Liver (tissue), 10 donors: ENCODE data around the gene TM9SF1. TPM values are rescaled to one million over a fixed set of nuclear protein-coding genes. Genes with fewer than 3 reads are reported as not detected.

Experiments used
- DNase-seq: peaks from one replicate; pipeline ENCODE4 v3.0.0-alpha.2; 2017; ENCODE audit warnings: low spot score
- H3K27ac ChIP-seq, 2 donors: one replicate each; pipeline ENCODE4 v1.7.0; 2013; ENCODE audit warnings: inconsistent platforms in 2 of 2, low read length in 2 of 2, control low read depth in 1 of 2, low read depth in 1 of 2, mild to moderate bottlenecking in 1 of 2
- H3K27me3 ChIP-seq, 4 donors: one replicate each; pipeline versions ENCODE4 v1.6.1 to v1.7.0; 2013; ENCODE audit warnings: low read length in 3 of 4, inconsistent platforms in 1 of 4, mild to moderate bottlenecking in 1 of 4, moderate library complexity in 1 of 4; ENCODE audit not compliant: control insufficient read depth in 4 of 4, insufficient read depth in 4 of 4
- H3K36me3 ChIP-seq, 4 donors: one replicate each; pipeline versions ENCODE4 v1.6.1 to v1.7.0; 2013; ENCODE audit warnings: low read length in 3 of 4, mild to moderate bottlenecking in 3 of 4, low read depth in 1 of 4, moderate library complexity in 1 of 4; ENCODE audit not compliant: control insufficient read depth in 4 of 4, insufficient read depth in 3 of 4
- H3K4me1 ChIP-seq, 4 donors: one replicate each; pipeline versions ENCODE4 v1.6.1 to v1.7.0; 2013; ENCODE audit warnings: low read length in 3 of 4, mild to moderate bottlenecking in 3 of 4, moderate library complexity in 1 of 4; ENCODE audit not compliant: control insufficient read depth in 4 of 4, insufficient read depth in 4 of 4
- H3K4me3 ChIP-seq, 3 donors: one replicate each; pipeline versions ENCODE4 v1.6.1 to v1.7.0; 2013; ENCODE audit warnings: low read length in 3 of 3, control low read depth in 1 of 3, low read depth in 1 of 3, mild to moderate bottlenecking in 1 of 3
- H3K9ac ChIP-seq, 2 donors: one replicate each; pipeline ENCODE4 v1.7.0; 2013; ENCODE audit warnings: low read length in 2 of 2, mild to moderate bottlenecking in 2 of 2, moderate library complexity in 2 of 2, control low read depth in 1 of 2, low read depth in 1 of 2
- H3K9me3 ChIP-seq, 4 donors: one replicate each; pipeline versions ENCODE4 v1.6.1 to v1.7.0; 2013; ENCODE audit warnings: low read length in 3 of 4; ENCODE audit not compliant: control insufficient read depth in 4 of 4
- ATF3 ChIP-seq: IDR thresholded peaks from 2 replicates; pipeline ENCODE4 v1.6.1; 2016; ENCODE audit warnings: antibody characterized with exemption
- EGR1 ChIP-seq, 2 donors: IDR thresholded peaks; 2 replicates each; pipeline ENCODE4 v1.6.1; 2016 to 2018; ENCODE audit warnings: antibody characterized with exemption in 2 of 2, low read depth in 2 of 2
- JUND ChIP-seq, 2 donors: IDR thresholded peaks; 2 replicates each; pipeline ENCODE4 v1.6.1; 2016; ENCODE audit warnings: antibody characterized with exemption in 2 of 2
- REST ChIP-seq: IDR thresholded peaks from 2 replicates; pipeline ENCODE4 v1.6.1; 2016; ENCODE audit warnings: antibody characterized with exemption, mild to moderate bottlenecking
- WGBS: extraction: QIAGEN DNeasy Blood & Tissue Kit; methylation state at CpG from one replicate; pipeline ENCODE4 v1.1.7; 2013; 5-methylcytosine and 5-hydroxymethylcytosine counted together
- polyA plus RNA-seq, 2 donors: library from polyadenylated mRNA; stranded (reverse) in 1 of 2; unstranded in 1 of 2; fragments of 200-250 nt in 1 of 2; fragments of >200 nt in 1 of 2; fragmentation: Nextera tagmentation in 1 of 2; extraction: Ambion mirVana in 1 of 2; gene quantifications; one replicate each; pipeline versions ENCODE4 v1.2.1 to v1.2.3, GENCODE V29; 2013 to 2015
- small RNA-seq: library from RNA; depleted of rRNA; stranded (forward); fragments of <200 nt; gene quantifications from one replicate; pipeline ENCODE3, GENCODE V24; 2014
- total RNA-seq, 2 donors: library from RNA; depleted of rRNA; stranded (reverse); fragments of >200 nt; gene quantifications; one replicate each; pipeline ENCODE4 v1.2.3, GENCODE V29; 2014
- donor health status: healthy.
- donor health status: healthy.
- donor health status: healthy.
- donor health status: healthy.
- donor health status: healthy.

The TM9SF1 gene
- total and polyA plus RNA-seq, 4 donors, result 27.5 to 76.2 (median 38.5) TPM

- H3K4me3 ChIP-seq, result no peak overlapping the region
- H3K36me3 ChIP-seq, result peaks cover 6 to 24% (median 18%) of the 10 kb centered on the region in 4 donors
- no peak overlapping the region for H3K27ac ChIP-seq
- TF ChIP-seq ATF3 (no peak), REST (no peak), JUND (IDR thresholded peaks at IDR 0.05) (no peak), EGR1 (IDR thresholded peaks at IDR 0.05; ENCODE audit: low read depth in 2 of 2) (no peak)
- H3K9me3 ChIP-seq, result no peaks in the 10 kb centered on the region
- H3K27me3 ChIP-seq, result no peaks in the 10 kb centered on the region
- H3K9ac ChIP-seq, result no peak overlapping the region
- DNase-seq, result no peak
- H3K4me1 ChIP-seq, result peaks cover 4 to 49% (median 36%) of the 10 kb centered on the region in 4 donors
- 91% methylated on average over 9 of the region's 9 CpGs for WGBS
Observed at GRCh38 chr14:24139272-24139934, 55.8 kb downstream of the TM9SF1 start.

Small RNAs within 50 kb of the gene (small RNA-seq; reads per million reads assigned to genes)
- not detected for gene AL136295.4
- gene CHMP4A, result not detected
- gene IPO4, result not detected
- gene IRF9, result 0.09 reads per million
- gene MDP1, result not detected
- 0.07 reads per million for gene RNA5SP383

Other genes with a start within 250 kb of the TM9SF1 start
Only the 30 nearest of the 35 such genes appear.
- under 1 TPM; 0.05 to 0.17 TPM for gene CARMIL3, start 143.4 kb downstream of the TM9SF1 start, total RNA-seq
- gene CARMIL3, start 143.4 kb downstream of the TM9SF1 start, polyA plus RNA-seq, result under 1 TPM; 0.17 TPM
- gene CPNE6, start 123.9 kb downstream of the TM9SF1 start, total RNA-seq, result not detected
- gene CPNE6, start 123.9 kb downstream of the TM9SF1 start, polyA plus RNA-seq, result under 1 TPM; 0.05 to 0.17 TPM
- gene PCK2, start 101.1 kb downstream of the TM9SF1 start, total RNA-seq, result 100 to 1,000 TPM in 1 of 2 donors, 10 to 100 TPM in 1; 39.8 to 205 TPM
- gene PCK2, start 101.1 kb downstream of the TM9SF1 start, polyA plus RNA-seq, result 100 to 1,000 TPM; 236 to 250 TPM
- gene DCAF11, start 80.7 kb downstream of the TM9SF1 start, total RNA-seq, result 100 to 1,000 TPM; 215 to 312 TPM
- 100 to 1,000 TPM in 1 of 2 donors, 10 to 100 TPM in 1; 30.1 to 119 TPM for gene DCAF11, start 80.7 kb downstream of the TM9SF1 start, polyA plus RNA-seq
- gene NRL, start 80.5 kb downstream of the TM9SF1 start, total RNA-seq, result 1 to 10 TPM; 2.7 to 3.2 TPM
- gene NRL, start 80.5 kb downstream of the TM9SF1 start, polyA plus RNA-seq, result 1 to 10 TPM; 1.5 to 2.9 TPM
- gene FITM1, start 64.8 kb downstream of the TM9SF1 start, total RNA-seq, result 1 to 10 TPM; 1.7 to 6.4 TPM
- 10 to 100 TPM; 11.9 to 16.1 TPM for gene FITM1, start 64.8 kb downstream of the TM9SF1 start, polyA plus RNA-seq
- gene PSME1, start 59.2 kb downstream of the TM9SF1 start, total RNA-seq, result 10 to 100 TPM; 63.3 to 71.9 TPM
- 100 to 1,000 TPM; 131 to 237 TPM for gene PSME1, start 59.2 kb downstream of the TM9SF1 start, polyA plus RNA-seq
- 10 to 100 TPM in 1 of 2 donors, 1 to 10 TPM in 1; 8.6 to 10.5 TPM for gene EMC9, start 53.9 kb downstream of the TM9SF1 start, total RNA-seq
- gene EMC9, start 53.9 kb downstream of the TM9SF1 start, polyA plus RNA-seq, result 10 to 100 TPM; 16.2 to 17.8 TPM
- gene PSME2, start 48.8 kb downstream of the TM9SF1 start, total RNA-seq, result 10 to 100 TPM; 56.9 to 62.3 TPM
- gene PSME2, start 48.8 kb downstream of the TM9SF1 start, polyA plus RNA-seq, result 100 to 1,000 TPM; 123 to 247 TPM
- gene RNF31, start 47.9 kb downstream of the TM9SF1 start, total RNA-seq, result 10 to 100 TPM; 16.3 to 36.0 TPM
- gene RNF31, start 47.9 kb downstream of the TM9SF1 start, polyA plus RNA-seq, result 10 to 100 TPM; 20.3 to 21.6 TPM
- 10 to 100 TPM; 44.2 to 57.8 TPM for gene IRF9, start 34.2 kb downstream of the TM9SF1 start, total RNA-seq
- gene IRF9, start 34.2 kb downstream of the TM9SF1 start, polyA plus RNA-seq, result 10 to 100 TPM; 37.9 to 60.9 TPM
- gene REC8, start 23.4 kb downstream of the TM9SF1 start, total RNA-seq, result 1 to 10 TPM; 3.8 to 4.7 TPM
- gene REC8, start 23.4 kb downstream of the TM9SF1 start, polyA plus RNA-seq, result 1 to 10 TPM; 2.3 to 3.8 TPM
- 10 to 100 TPM; 16.3 to 29.8 TPM for gene IPO4, start 6.6 kb downstream of the TM9SF1 start, total RNA-seq
- 10 to 100 TPM; 13.6 to 32.9 TPM for gene IPO4, start 6.6 kb downstream of the TM9SF1 start, polyA plus RNA-seq
- gene TSSK4, start 10.3 kb upstream of the TM9SF1 start, total RNA-seq, result under 1 TPM in 1 of 2 donors, not detected in 1; 0.33 TPM
- under 1 TPM in 1 of 2 donors, not detected in 1; 0.25 TPM for gene TSSK4, start 10.3 kb upstream of the TM9SF1 start, polyA plus RNA-seq
- gene CHMP4A, start 18.0 kb upstream of the TM9SF1 start, total RNA-seq, result 10 to 100 TPM; 14.6 to 19.6 TPM
- gene CHMP4A, start 18.0 kb upstream of the TM9SF1 start, polyA plus RNA-seq, result 10 to 100 TPM; 36.3 to 38.7 TPM
- gene MDP1, start 20.6 kb upstream of the TM9SF1 start, total RNA-seq, result 1 to 10 TPM; 3.2 to 6.6 TPM
- gene MDP1, start 20.6 kb upstream of the TM9SF1 start, polyA plus RNA-seq, result 10 to 100 TPM in 1 of 2 donors, 1 to 10 TPM in 1; 7.4 to 13.4 TPM
- gene NEDD8, start 36.9 kb upstream of the TM9SF1 start, total RNA-seq, result 10 to 100 TPM; 32.3 to 49.3 TPM
- gene NEDD8, start 36.9 kb upstream of the TM9SF1 start, polyA plus RNA-seq, result 100 to 1,000 TPM; 107 to 136 TPM
- gene GMPR2, start 37.5 kb upstream of the TM9SF1 start, total RNA-seq, result 10 to 100 TPM; 28.6 to 29.8 TPM
- gene GMPR2, start 37.5 kb upstream of the TM9SF1 start, polyA plus RNA-seq, result 10 to 100 TPM; 34.9 to 42.7 TPM
- 10 to 100 TPM; 23.5 to 25.1 TPM for gene TINF2, start 47.2 kb upstream of the TM9SF1 start, total RNA-seq
- 10 to 100 TPM; 14.4 to 24.3 TPM for gene TINF2, start 47.2 kb upstream of the TM9SF1 start, polyA plus RNA-seq
- gene TGM1, start 67.7 kb upstream of the TM9SF1 start, total RNA-seq, result 1 to 10 TPM; 1.1 to 1.5 TPM
- under 1 TPM; 0.28 to 0.39 TPM for gene TGM1, start 67.7 kb upstream of the TM9SF1 start, polyA plus RNA-seq
- 10 to 100 TPM in 1 of 2 donors, 1 to 10 TPM in 1; 7.5 to 19.7 TPM for gene RABGGTA, start 76.2 kb upstream of the TM9SF1 start, total RNA-seq
- gene RABGGTA, start 76.2 kb upstream of the TM9SF1 start, polyA plus RNA-seq, result 10 to 100 TPM; 11.7 to 14.7 TPM
- 10 to 100 TPM; 30.3 to 84.9 TPM for gene DHRS1, start 104.3 kb upstream of the TM9SF1 start, total RNA-seq
- gene DHRS1, start 104.3 kb upstream of the TM9SF1 start, polyA plus RNA-seq, result 10 to 100 TPM; 40.3 to 60.1 TPM
- gene NOP9, start 104.4 kb upstream of the TM9SF1 start, total RNA-seq, result 10 to 100 TPM; 12.3 to 18.2 TPM
- gene NOP9, start 104.4 kb upstream of the TM9SF1 start, polyA plus RNA-seq, result 1 to 10 TPM; 3.8 to 7.1 TPM
- gene CIDEB, start 112.5 kb upstream of the TM9SF1 start, total RNA-seq, result 100 to 1,000 TPM in 1 of 2 donors, 10 to 100 TPM in 1; 32.1 to 142 TPM
- 100 to 1,000 TPM; 176 to 312 TPM for gene CIDEB, start 112.5 kb upstream of the TM9SF1 start, polyA plus RNA-seq
- 10 to 100 TPM in 1 of 2 donors, 1 to 10 TPM in 1; 2.5 to 11.3 TPM for gene LTB4R2, start 114.7 kb upstream of the TM9SF1 start, total RNA-seq
- 1 to 10 TPM in 1 of 2 donors, under 1 TPM in 1; 0.28 to 1.2 TPM for gene LTB4R2, start 114.7 kb upstream of the TM9SF1 start, polyA plus RNA-seq
- 1 to 10 TPM; 2.1 to 5.0 TPM for gene LTB4R, start 116.1 kb upstream of the TM9SF1 start, total RNA-seq
- gene LTB4R, start 116.1 kb upstream of the TM9SF1 start, polyA plus RNA-seq, result 1 to 10 TPM in 1 of 2 donors, under 1 TPM in 1; 0.86 to 2.9 TPM
- 1 to 10 TPM; 2.2 to 7.2 TPM for gene ADCY4, start 139.6 kb upstream of the TM9SF1 start, total RNA-seq
- 1 to 10 TPM; 2.2 to 5.8 TPM for gene ADCY4, start 139.6 kb upstream of the TM9SF1 start, polyA plus RNA-seq
- gene RIPK3, start 144.6 kb upstream of the TM9SF1 start, total RNA-seq, result 1 to 10 TPM; 2.7 to 2.9 TPM
- gene RIPK3, start 144.6 kb upstream of the TM9SF1 start, polyA plus RNA-seq, result 1 to 10 TPM; 1.0 to 1.2 TPM
- gene NFATC4, start 172.7 kb upstream of the TM9SF1 start, total RNA-seq, result 1 to 10 TPM; 1.4 to 3.6 TPM
- 1 to 10 TPM; 1.0 to 2.2 TPM for gene NFATC4, start 172.7 kb upstream of the TM9SF1 start, polyA plus RNA-seq
- 10 to 100 TPM in 1 of 2 donors, 1 to 10 TPM in 1; 2.5 to 11.0 TPM for gene NYNRIN, start 203.6 kb upstream of the TM9SF1 start, total RNA-seq
- under 1 TPM; 0.89 to 0.99 TPM for gene NYNRIN, start 203.6 kb upstream of the TM9SF1 start, polyA plus RNA-seq